ENCODE results near the gene PALM2AKAP2.

GRCh38 chr9:109828254-109828653, 48.3 kb downstream of the PALM2AKAP2 start:
- TF ChIP-seq POLR2A (IDR thresholded peaks at IDR 0.05; ENCODE audit: low read length) (no peak), GATA1 (IDR thresholded peaks at IDR 0.05; ENCODE audit: low read depth, low read length) (no peak)
